H1 (cell line): ENCODE results near the gene MTMR2. TPM values are rescaled to one million over a fixed set of nuclear protein-coding genes. Genes with fewer than 3 reads are reported as not detected.
"Not testable (repeated sequence)": the region's sequence is repeated elsewhere in the genome, so short reads cannot be mapped to it uniquely, and the experiment has no call there.

Experiments
- CTCF ChIA-PET: fragments of 300-600 bp; sonication (Branson Sonifier 250); formaldehyde crosslinking; loops from one replicate; lab custom pipeline; 2021; ENCODE audit not compliant: partially characterized antibody; lab: Charles Lee
- POLR2A ChIA-PET: fragments of 300-600 bp; sonication (Branson Sonifier 250); formaldehyde crosslinking; loops from one replicate; lab custom pipeline; 2021; ENCODE audit warnings: inconsistent platforms; ENCODE audit not compliant: partially characterized antibody; lab: Charles Lee
- DNase-seq, 2 experiments: peaks; one replicate each; pipeline versions ENCODE4 v3.0.0 to v3.0.0-alpha.2; 2010 to 2022; ENCODE audit warnings: low spot score in 2 of 2, low read depth in 1 of 2, mixed read lengths in 1 of 2
- FAIRE-seq: peaks from 2 replicates; lab custom pipeline; 2011; peaks lifted over from hg19 to GRCh38; lab: Jason Lieb, UNC
- H2AFZ ChIP-seq: 2 replicates; pipeline ENCODE4 v1.8.1; 2012; ENCODE audit warnings: low read length, inconsistent platforms
- H2AK5ac ChIP-seq: 2 replicates; pipeline ENCODE4 v1.6.1; 2013; ENCODE audit warnings: low read depth, low read length
- H2BK120ac ChIP-seq: replicated peaks from 2 replicates; pipeline ENCODE3; 2013; ENCODE audit warnings: low read depth, low read length, inconsistent platforms
- H2BK12ac ChIP-seq: 2 replicates; pipeline ENCODE4 v1.6.1; 2013; ENCODE audit warnings: low read depth, low read length
- H2BK15ac ChIP-seq: 2 replicates; pipeline ENCODE4 v1.6.1; 2013; ENCODE audit warnings: low read length
- H2BK20ac ChIP-seq: 2 replicates; pipeline ENCODE4 v1.6.1; 2013; ENCODE audit warnings: low read length
- H2BK5ac ChIP-seq: 2 replicates; pipeline ENCODE4 v1.6.1; 2013; ENCODE audit warnings: low read depth, low read length
- H3K14ac ChIP-seq: 2 replicates; pipeline ENCODE4 v1.6.1; 2013; ENCODE audit warnings: inconsistent platforms; ENCODE audit not compliant: insufficient read length
- H3K18ac ChIP-seq: 2 replicates; pipeline ENCODE4 v1.6.1; 2013; ENCODE audit warnings: low read length; ENCODE audit errors: extremely low read depth
- H3K23ac ChIP-seq: 2 replicates; pipeline ENCODE4 v1.6.1; 2013; ENCODE audit warnings: inconsistent platforms; ENCODE audit not compliant: insufficient read length
- H3K23me2 ChIP-seq: 2 replicates; pipeline ENCODE4 v1.6.1; 2013; ENCODE audit warnings: low read depth, low read length
- H3K27ac ChIP-seq: 2 replicates; pipeline ENCODE4 v1.6.1; 2011; ENCODE audit warnings: low read depth, low read length, inconsistent platforms
- H3K27me3 ChIP-seq, 4 experiments: replicated peaks in 1 of 4; 1 replicate in 1 of 4; 2 replicates in 3 of 4; pipeline versions ENCODE4 v1.6.1 to v1.8.1; 2011 to 2013; ENCODE audit warnings: low read length in 3 of 4, mild to moderate bottlenecking in 3 of 4, inconsistent platforms in 2 of 4, mixed read lengths in 2 of 4, moderate library complexity in 1 of 4; ENCODE audit not compliant: control insufficient read depth in 3 of 4, insufficient read depth in 3 of 4; ENCODE audit errors: extremely low read depth in 1 of 4
- H3K36me3 ChIP-seq, 4 experiments: 2 replicates each; pipeline versions ENCODE4 v1.6.1 to v1.8.1; 2011 to 2013; ENCODE audit warnings: mild to moderate bottlenecking in 4 of 4, low read length in 3 of 4, moderate library complexity in 2 of 4, control low read depth in 1 of 4, inconsistent platforms in 1 of 4; ENCODE audit not compliant: insufficient read depth in 4 of 4, control insufficient read depth in 2 of 4
- H3K4ac ChIP-seq: replicated peaks from 2 replicates; pipeline ENCODE3; 2013; ENCODE audit warnings: low read length, low read depth, mixed read lengths, inconsistent platforms; ENCODE audit not compliant: insufficient read length
- H3K4me1 ChIP-seq, 4 experiments: replicated peaks in 1 of 4; 1 replicate in 1 of 4; 2 replicates in 3 of 4; pipeline versions ENCODE4 v1.6.1 to v1.8.1; 2011 to 2013; ENCODE audit warnings: low read length in 3 of 4, inconsistent platforms in 2 of 4, mixed read lengths in 1 of 4; ENCODE audit not compliant: insufficient read depth in 4 of 4, control insufficient read depth in 3 of 4
- H3K4me2 ChIP-seq, 2 experiments: 2 replicates each; pipeline versions ENCODE4 v1.6.1 to v1.8.1; 2011 to 2013; ENCODE audit warnings: low read depth in 2 of 2, low read length in 2 of 2, control low read depth in 1 of 2, inconsistent platforms in 1 of 2, mild to moderate bottlenecking in 1 of 2; ENCODE audit not compliant: insufficient read depth in 1 of 2
- H3K4me3 ChIP-seq, 4 experiments: fragments of 200-600, 300-600 bp in 1 of 4; sonication (generic), shearing (Covaris generic), sonication (Bioruptor Twin) in 1 of 4; 2 replicates each; pipeline versions ENCODE4 v1.5.1 to v1.8.1; 2011 to 2016; ENCODE audit warnings: low read length in 4 of 4, low read depth in 3 of 4, control low read depth in 2 of 4, inconsistent platforms in 2 of 4, mild to moderate bottlenecking in 2 of 4, mixed read lengths in 1 of 4, moderate library complexity in 1 of 4; ENCODE audit not compliant: insufficient read depth in 2 of 4; ENCODE audit errors: extremely low read depth in 1 of 4
- H3K56ac ChIP-seq: replicated peaks from 2 replicates; pipeline ENCODE3; 2013; ENCODE audit warnings: low read depth, mild to moderate bottlenecking, mixed read lengths, low read length, inconsistent platforms; ENCODE audit not compliant: insufficient read length
- H3K79me1 ChIP-seq: 2 replicates; pipeline ENCODE4 v1.6.1; 2013; ENCODE audit warnings: low read depth, low read length, control low read depth
- H3K79me2 ChIP-seq, 2 experiments: 2 replicates each; pipeline versions ENCODE4 v1.6.1 to v1.8.1; 2012 to 2013; ENCODE audit warnings: low read length in 2 of 2, mild to moderate bottlenecking in 2 of 2, inconsistent platforms in 1 of 2; ENCODE audit not compliant: insufficient read depth in 2 of 2, control insufficient read depth in 1 of 2
- H3K9ac ChIP-seq, 4 experiments: replicated peaks in 1 of 4; 1 replicate in 1 of 4; 2 replicates in 3 of 4; pipeline versions ENCODE4 v1.6.1 to v1.8.1; 2011 to 2013; ENCODE audit warnings: low read depth in 3 of 4, low read length in 3 of 4, control low read depth in 2 of 4, mild to moderate bottlenecking in 2 of 4, moderate library complexity in 2 of 4, inconsistent platforms in 1 of 4; ENCODE audit errors: extremely low read depth in 1 of 4
- H3K9me3 ChIP-seq, 2 experiments: 2 replicates each; pipeline versions ENCODE4 v1.6.1 to v1.8.1; 2012 to 2013; ENCODE audit warnings: mild to moderate bottlenecking in 2 of 2, moderate library complexity in 2 of 2, control low read depth in 1 of 2, inconsistent platforms in 1 of 2, low read depth in 1 of 2, low read length in 1 of 2, mixed read lengths in 1 of 2; ENCODE audit not compliant: insufficient read depth in 2 of 2
- H4K20me1 ChIP-seq, 2 experiments: replicated peaks in 1 of 2; 2 replicates each; pipeline versions ENCODE3 to v1.8.1; 2011 to 2013; ENCODE audit warnings: inconsistent platforms in 2 of 2, low read length in 2 of 2, mild to moderate bottlenecking in 1 of 2; ENCODE audit not compliant: insufficient read depth in 2 of 2, control insufficient read depth in 1 of 2
- H4K5ac ChIP-seq: 2 replicates; pipeline ENCODE4 v1.6.1; 2013; ENCODE audit warnings: low read length, low read depth, mixed read lengths, inconsistent platforms; ENCODE audit not compliant: insufficient read length
- H4K8ac ChIP-seq: 2 replicates; pipeline ENCODE4 v1.8.0; 2013; ENCODE audit warnings: mild to moderate bottlenecking, moderate library complexity, low read length, inconsistent platforms; ENCODE audit not compliant: insufficient read depth; ENCODE audit errors: extremely low read depth
- H4K91ac ChIP-seq: replicated peaks from 2 replicates; pipeline ENCODE3; 2013; ENCODE audit warnings: low read length, mixed read lengths, inconsistent platforms; ENCODE audit not compliant: insufficient read length
- CTCF ChIP-seq, 3 experiments: IDR thresholded peaks; 1 replicate in 2 of 3; 2 replicates in 1 of 3; pipeline versions ENCODE4 v1.5.1 to v1.6.1; 2011; ENCODE audit warnings: low read length in 3 of 3, mild to moderate bottlenecking in 3 of 3, inconsistent platforms in 2 of 3, low read depth in 1 of 3, moderate library complexity in 1 of 3; ENCODE audit not compliant: insufficient read depth in 1 of 3; ENCODE audit errors: control extremely low read depth in 1 of 3
- EP300 ChIP-seq, 2 experiments: IDR thresholded peaks; 1 replicate in 1 of 2; 2 replicates in 1 of 2; pipeline ENCODE4 v1.6.1; 2011 to 2012; ENCODE audit warnings: low read depth in 2 of 2, low read length in 2 of 2, mild to moderate bottlenecking in 2 of 2, borderline replicate concordance in 1 of 2, inconsistent platforms in 1 of 2, moderate library complexity in 1 of 2
- GABPA ChIP-seq: IDR thresholded peaks from 2 replicates; pipeline ENCODE4 v1.6.1; 2011; ENCODE audit warnings: mild to moderate bottlenecking, low read length, moderate library complexity, borderline replicate concordance; ENCODE audit not compliant: insufficient read depth
- KDM4A ChIP-seq: IDR thresholded peaks from one replicate; pipeline ENCODE4 v1.7.1; 2012; ENCODE audit warnings: low read depth, mild to moderate bottlenecking, moderate library complexity, low read length, inconsistent platforms; ENCODE audit not compliant: severe bottlenecking
- KDM5A ChIP-seq: fragments of 200-600 bp; IDR thresholded peaks from 2 replicates; pipeline ENCODE4 v1.7.1; 2012; ENCODE audit warnings: mild to moderate bottlenecking, low read length, inconsistent platforms, mixed read lengths
- RXRA ChIP-seq: IDR thresholded peaks from 2 replicates; pipeline ENCODE4 v1.6.1; 2011; ENCODE audit warnings: low read depth, mild to moderate bottlenecking, low read length, moderate library complexity; ENCODE audit not compliant: insufficient read depth
- TCF12 ChIP-seq: IDR thresholded peaks from 2 replicates; pipeline ENCODE4 v1.6.1; 2011; ENCODE audit warnings: low read depth, mild to moderate bottlenecking, low read length
- whole genome bisulfite sequencing, 2 experiments: shearing (Covaris generic) in 1 of 2; methylation state at CpG; one replicate each; pipeline versions ENCODE4 v1.1.6 to v1.1.7; 2013 to 2015; ENCODE audit warnings: low lambda C conversion rate in 2 of 2, mixed read lengths in 2 of 2, inconsistent platforms in 1 of 2, low coverage in 1 of 2, missing lambda C conversion rate in 1 of 2; ENCODE audit not compliant: insufficient replicate concordance in 2 of 2, insufficient coverage in 1 of 2, insufficient read length in 1 of 2; ENCODE audit errors: extremely low coverage in 1 of 2, missing lambda C conversion rate in 1 of 2; 5-methylcytosine and 5-hydroxymethylcytosine counted together
- polyA plus RNA-seq, 7 experiments: library from polyadenylated mRNA; depleted of rRNA in 3 of 7; stranded (reverse) in 5 of 7; unstranded in 2 of 7; fragments of >200 nt in 5 of 7; fragments of 200-250 nt in 2 of 7; gene quantifications; 1 replicate in 5 of 7; 2 replicates in 1 of 7; 4 replicates in 1 of 7; pipeline versions ENCODE4 v1.2.1 to v1.2.3, GENCODE V29; 2011 to 2013; ENCODE audit warnings: missing spikeins in 2 of 7, mixed read lengths in 2 of 7
- total RNA-seq: library from RNA; stranded (reverse); fragmentation: NEBNext Ultra II Directional; extraction: Animal tissue kit (Norgen Biotek cat#: 25700); gene quantifications from 2 replicates; pipeline ENCODE4 v1.2.1, GENCODE V29; 2021

MTMR2 gene
- total and polyA plus RNA-seq, 2 of the 8 experiments (the other 6 are each of a cell fraction or from before 2014, with no cell fraction given): 16.7 to 52.9 TPM

DNA sequence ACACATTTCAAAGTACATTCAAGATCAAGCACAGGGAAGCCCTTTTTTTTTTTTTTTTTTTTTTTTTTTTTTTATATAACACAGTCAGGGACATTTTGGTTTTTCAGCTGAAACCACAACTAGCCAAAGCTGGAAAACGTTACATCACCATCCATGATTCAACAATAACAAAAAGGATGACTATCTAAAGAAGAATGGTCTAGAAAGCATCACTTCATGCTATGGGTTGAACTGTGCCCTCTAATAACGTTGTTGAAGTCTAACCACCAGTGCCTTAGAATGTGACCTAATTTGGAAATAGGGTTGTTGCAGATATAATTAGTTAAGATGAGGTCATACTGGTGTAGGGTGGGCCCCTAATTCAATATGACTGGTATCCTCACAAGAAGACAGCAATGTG, 46.6 kb downstream of the MTMR2 start (continued):
- TF ChIP-seq CTCF (IDR thresholded peaks at IDR 0.05; ENCODE audit: control extremely low read depth in 1 of 3, insufficient read depth in 1 of 3, low read depth in 1 of 3, low read length in 3 of 3): no peak
- TF ChIP-seq EP300 (IDR thresholded peaks at IDR 0.05; ENCODE audit: borderline replicate concordance in 1 of 2, low read depth in 2 of 2, low read length in 2 of 2): no peak
- TF ChIP-seq GABPA: no peak
- no peak for TF ChIP-seq KDM5A
- no peak for TF ChIP-seq TCF12
- no peak for TF ChIP-seq KDM4A
- no peak for TF ChIP-seq RXRA

- not testable (repeated sequence) for H3K79me2 ChIP-seq
These were observed 53.0 kb downstream of the MTMR2 start for GRCh38 chr11:95870877-95871276.

More at GRCh38 chr11:95870877-95871276, 53.0 kb downstream of the MTMR2 start:
- H2BK12ac ChIP-seq, DNase-seq, H3K18ac ChIP-seq, H4K91ac ChIP-seq, FAIRE-seq, H3K36me3 ChIP-seq, H2AK5ac ChIP-seq, H3K4me3 ChIP-seq, H2AFZ ChIP-seq, H3K4me2 ChIP-seq, H3K56ac ChIP-seq, H3K4me1 ChIP-seq, H2BK20ac ChIP-seq, H2BK5ac ChIP-seq, H4K5ac ChIP-seq, H3K27me3 ChIP-seq, CTCF ChIA-PET, H3K27ac ChIP-seq, H3K79me1 ChIP-seq, H3K23me2 ChIP-seq, H3K23ac ChIP-seq, H4K8ac ChIP-seq, H2BK120ac ChIP-seq, H2BK15ac ChIP-seq, POLR2A ChIA-PET, H3K14ac ChIP-seq, H3K9ac ChIP-seq, H3K9me3 ChIP-seq, H4K20me1 ChIP-seq, H3K4ac ChIP-seq: not testable (repeated sequence)
- 93% methylated on average over 3 of the region's 3 CpGs; no CpG with 5 or more reads in 1 of the 2 experiments for WGBS, 2 experiments
